Thyroid gland (tissue), 4 donors: ENCODE measurements around the gene MICB. TPM values are rescaled to one million over a fixed set of nuclear protein-coding genes. Genes with fewer than 3 reads are reported as not detected.

Source experiments
- DNase-seq, 2 donors: peaks; one replicate each; pipeline ENCODE4 v3.0.0-alpha.2; 2019
- H3K27ac ChIP-seq, 3 donors: fragments of 200-600 bp; sonication (generic); 1 replicate in 2 of 3; 2 replicates in 1 of 3; pipeline ENCODE4 v1.5.1; 2016 to 2019; ENCODE audit warnings: mild to moderate bottlenecking in 1 of 3, moderate library complexity in 1 of 3
- H3K27me3 ChIP-seq: fragments of 200-600 bp; sonication (generic); one replicate; pipeline ENCODE4 v1.5.1; 2019
- H3K36me3 ChIP-seq, 2 donors: fragments of 200-600 bp; sonication (generic); one replicate each; pipeline ENCODE4 v1.5.1; 2016 to 2019
- H3K4me1 ChIP-seq, 2 donors: fragments of 200-600 bp; sonication (generic); one replicate each; pipeline ENCODE4 v1.5.1; 2017 to 2019
- H3K4me3 ChIP-seq, 3 donors: fragments of 200-600 bp; sonication (generic); replicated peaks in 1 of 3; 1 replicate in 2 of 3; 2 replicates in 1 of 3; pipeline ENCODE4 v1.5.1; 2016; ENCODE audit warnings: mild to moderate bottlenecking in 1 of 3
- H3K9me3 ChIP-seq: fragments of 200-600 bp; sonication (generic); one replicate; pipeline ENCODE4 v1.5.1; 2017
- POLR2A ChIP-seq, 2 donors: fragments of 450-650 bp; IDR thresholded peaks; one replicate each; pipeline ENCODE4 v1.6.1; 2017; ENCODE audit warnings: antibody characterized with exemption in 2 of 2, mild to moderate bottlenecking in 2 of 2, moderate library complexity in 1 of 2
- WGBS, 2 donors: methylation state at CpG; one replicate each; pipeline ENCODE4 v1.1.5; 2017; 5-methylcytosine and 5-hydroxymethylcytosine counted together
- intact Hi-C: fragments of 100-400 bp; cut with DNase I; formaldehyde crosslinking; loops from one replicate; pipeline ENCODE4 v1.15.1; 2023
- total RNA-seq, 4 donors: library from RNA; depleted of rRNA; stranded (reverse); fragments of >200 nt; gene quantifications; one replicate each; pipeline ENCODE4 v1.2.3, GENCODE V29; 2016
- TF ChIP-seq, protein P1 (sequence below), 6 experiments: fragments of 200-600 bp in 3 of 6; fragments of 450-650 bp in 3 of 6; sonication (generic) in 3 of 6; IDR thresholded peaks; one replicate each; pipeline ENCODE4 v1.5.1; 2016 to 2019; ENCODE audit warnings: antibody characterized with exemption in 6 of 6, mild to moderate bottlenecking in 2 of 6, inconsistent platforms in 1 of 6, moderate library complexity in 1 of 6

The MICB gene
- total RNA-seq, 4 donors from 2014 or later, result 0.89 to 3.4 (median 2.1) TPM

DNA sequence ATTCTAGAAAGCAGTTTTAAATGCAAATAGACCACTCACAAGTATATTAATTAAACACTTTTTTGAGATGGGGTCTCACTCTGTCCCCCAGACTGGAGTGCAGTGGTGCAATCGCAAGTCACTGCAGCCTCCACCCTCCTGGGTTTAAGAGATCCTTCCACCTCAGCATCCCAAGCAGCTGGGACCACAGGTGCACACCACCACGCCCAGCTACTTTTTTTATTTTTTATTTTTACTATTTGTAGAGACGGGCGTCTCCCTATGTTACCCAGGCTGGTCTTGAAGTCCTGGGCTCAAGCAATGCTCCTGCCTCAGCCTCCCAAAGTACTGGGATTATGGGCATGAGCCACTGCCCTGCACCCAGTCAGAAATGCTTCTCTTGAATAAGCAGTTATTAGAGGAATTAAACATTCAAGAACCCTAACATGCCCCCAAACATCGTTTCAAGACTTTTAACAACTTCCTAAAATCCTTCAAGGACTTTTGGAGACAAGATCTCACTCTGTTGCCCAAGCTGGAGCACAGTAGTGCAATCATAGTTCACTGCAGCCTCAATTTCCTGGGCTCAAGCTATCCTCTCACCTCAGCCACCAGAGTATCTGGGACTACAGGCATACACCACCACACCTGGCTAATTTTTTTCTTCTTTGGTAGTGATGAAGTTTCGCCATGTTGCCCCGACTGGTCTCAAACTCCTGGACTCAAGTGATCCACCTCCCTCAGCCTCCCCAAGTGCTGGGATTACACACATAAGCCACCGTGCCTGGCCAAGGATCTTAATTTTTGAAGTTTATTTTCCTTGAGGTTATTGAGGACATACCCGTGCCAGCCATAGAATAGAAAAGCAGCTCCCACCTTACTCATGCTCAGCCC, 34.1 kb downstream of the MICB start:
- Histone ChIP-seq H3K27me3 (no peaks in the 10 kb centered on the region), H3K36me3 (peaks cover 69 to 75% of the 10 kb centered on the region in 2 donors), H3K9me3 (no peaks in the 10 kb centered on the region), H3K4me1 (no peaks in the 10 kb centered on the region), H3K4me3 (no peak overlapping the region), H3K27ac (no peak overlapping the region)
- 78 to 79% methylated on average over 9 of the region's 9 CpGs for WGBS, 2 donors
- TF ChIP-seq, protein P1, sequence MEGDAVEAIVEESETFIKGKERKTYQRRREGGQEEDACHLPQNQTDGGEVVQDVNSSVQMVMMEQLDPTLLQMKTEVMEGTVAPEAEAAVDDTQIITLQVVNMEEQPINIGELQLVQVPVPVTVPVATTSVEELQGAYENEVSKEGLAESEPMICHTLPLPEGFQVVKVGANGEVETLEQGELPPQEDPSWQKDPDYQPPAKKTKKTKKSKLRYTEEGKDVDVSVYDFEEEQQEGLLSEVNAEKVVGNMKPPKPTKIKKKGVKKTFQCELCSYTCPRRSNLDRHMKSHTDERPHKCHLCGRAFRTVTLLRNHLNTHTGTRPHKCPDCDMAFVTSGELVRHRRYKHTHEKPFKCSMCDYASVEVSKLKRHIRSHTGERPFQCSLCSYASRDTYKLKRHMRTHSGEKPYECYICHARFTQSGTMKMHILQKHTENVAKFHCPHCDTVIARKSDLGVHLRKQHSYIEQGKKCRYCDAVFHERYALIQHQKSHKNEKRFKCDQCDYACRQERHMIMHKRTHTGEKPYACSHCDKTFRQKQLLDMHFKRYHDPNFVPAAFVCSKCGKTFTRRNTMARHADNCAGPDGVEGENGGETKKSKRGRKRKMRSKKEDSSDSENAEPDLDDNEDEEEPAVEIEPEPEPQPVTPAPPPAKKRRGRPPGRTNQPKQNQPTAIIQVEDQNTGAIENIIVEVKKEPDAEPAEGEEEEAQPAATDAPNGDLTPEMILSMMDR (IDR thresholded peaks at IDR 0.05), result no peak
- no peak for TF ChIP-seq POLR2A (IDR thresholded peaks at IDR 0.05)
- intact Hi-C loops, result no loop called here
- no peak for DNase-seq

GRCh38 chr6:31532644-31533454, 34.9 kb downstream of the MICB start:
- H3K4me1 ChIP-seq, result no peaks in the 10 kb centered on the region
- no peak for DNase-seq
- peaks cover 78 to 83% of the 10 kb centered on the region in 2 donors for H3K36me3 ChIP-seq
- TF ChIP-seq POLR2A (IDR thresholded peaks at IDR 0.05), result peak in 1 of 2 donors; percentile 3
- TF ChIP-seq, protein P1 (IDR thresholded peaks at IDR 0.05), result no peak
- H3K27me3 ChIP-seq, result no peaks in the 10 kb centered on the region
- H3K9me3 ChIP-seq, result no peaks in the 10 kb centered on the region
- intact Hi-C loops, result no loop called here
- no peak overlapping the region for H3K4me3 ChIP-seq
- no peak overlapping the region for H3K27ac ChIP-seq
- WGBS, 2 donors, result 68 to 77% methylated on average over 9 of the region's 9 CpGs

DNA sequence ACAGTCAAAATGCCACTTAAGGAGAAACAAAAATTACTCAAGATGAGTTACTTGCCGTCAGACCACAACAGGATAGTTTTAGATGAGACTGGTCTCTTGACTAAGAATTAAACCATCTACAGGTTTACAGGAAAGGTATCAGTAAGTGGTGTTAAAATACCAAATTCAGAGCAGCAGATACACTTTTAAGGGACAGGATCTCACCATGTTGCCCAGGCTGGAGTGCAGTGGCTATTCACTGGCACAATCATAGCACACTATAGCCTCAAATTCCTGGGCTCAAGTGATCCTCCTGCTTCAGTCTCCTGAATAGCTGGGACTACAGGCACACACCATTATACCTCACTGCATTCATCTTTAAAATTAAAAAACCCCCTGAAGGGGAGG, 35.5 kb downstream of the MICB start:
- Histone ChIP-seq H3K27ac (no peak overlapping the region), H3K27me3 (no peaks in the 10 kb centered on the region), H3K4me1 (no peaks in the 10 kb centered on the region), H3K9me3 (no peaks in the 10 kb centered on the region), H3K4me3 (no peak overlapping the region), H3K36me3 (peaks cover 83 to 89% of the 10 kb centered on the region in 2 donors)
- no peak for DNase-seq
- intact Hi-C loops, result no loop called here
- 88 to 100% methylated on average over 1 of the region's 1 CpG for WGBS, 2 donors
- TF ChIP-seq, protein P1 (IDR thresholded peaks at IDR 0.05), result no peak
- TF ChIP-seq POLR2A (IDR thresholded peaks at IDR 0.05), result no peak

DNA sequence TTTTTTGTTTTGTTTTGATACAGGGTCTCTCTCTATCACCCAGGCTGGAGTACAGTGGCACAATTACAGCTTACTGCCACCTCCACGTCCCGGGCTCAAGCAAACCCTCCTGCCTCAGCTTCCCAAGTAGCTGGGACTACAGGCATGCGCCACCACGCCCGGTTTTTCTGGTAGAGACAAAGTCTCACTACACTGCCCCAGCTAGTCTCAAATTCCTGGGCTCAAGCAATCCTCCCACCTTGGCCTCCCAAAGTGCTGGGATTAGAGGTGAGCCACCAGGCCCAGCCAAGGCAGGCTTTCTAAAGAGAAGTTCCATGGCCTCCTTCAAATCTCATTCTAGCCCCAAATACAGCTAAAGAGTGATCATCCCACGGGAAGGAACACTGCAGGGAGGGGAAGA, 36.1 kb downstream of the MICB start:
- Histone ChIP-seq H3K36me3 (peaks cover 87 to 94% of the 10 kb centered on the region in 2 donors), H3K4me3 (no peak overlapping the region), H3K9me3 (no peaks in the 10 kb centered on the region), H3K27ac (no peak overlapping the region), H3K4me1 (peaks cover under 1 to 2% of the 10 kb centered on the region in 2 donors), H3K27me3 (no peaks in the 10 kb centered on the region)
- no peak for DNase-seq
- WGBS, 2 donors, result 92 to 93% methylated on average over 6 of the region's 6 CpGs
- TF ChIP-seq POLR2A (IDR thresholded peaks at IDR 0.05), result no peak
- TF ChIP-seq, protein P1 (IDR thresholded peaks at IDR 0.05), result no peak
- intact Hi-C loops, result no loop called here
